Liver (tissue), 3 donors: ENCODE results near the gene CARM1.
A peak's percentile ranks its signal among the peaks of the same experiment; 100 is the strongest.

Experiments used
- ATF3 ChIP-seq: IDR thresholded peaks from 2 replicates; pipeline ENCODE4 v1.6.1; 2016; ENCODE audit warnings: antibody characterized with exemption
- CTCF ChIP-seq: fragments of 150-350 bp; IDR thresholded peaks from 2 replicates; pipeline ENCODE4 v1.5.1; 2017; ENCODE audit warnings: improper control_type of control experiment, low read depth, low read length; ENCODE audit not compliant: missing input control
- FOXA1 ChIP-seq: IDR thresholded peaks from 2 replicates; pipeline ENCODE4 v1.6.1; 2016; ENCODE audit warnings: antibody characterized with exemption
- GABPA ChIP-seq, 2 donors: IDR thresholded peaks in 1 of 2; conservative IDR thresholded peaks in 1 of 2; 2 replicates each; pipeline ENCODE4 v1.6.1; 2016; ENCODE audit warnings: antibody characterized with exemption in 2 of 2, mild to moderate bottlenecking in 1 of 2, moderate library complexity in 1 of 2
- HNF4G ChIP-seq: IDR thresholded peaks from 2 replicates; pipeline ENCODE4 v1.6.1; 2016; ENCODE audit warnings: antibody characterized with exemption
- JUND ChIP-seq, 2 donors: IDR thresholded peaks; 2 replicates each; pipeline ENCODE4 v1.6.1; 2016; ENCODE audit warnings: antibody characterized with exemption in 2 of 2
- MAX ChIP-seq: IDR thresholded peaks from 2 replicates; pipeline ENCODE4 v1.6.1; 2016; ENCODE audit warnings: antibody characterized with exemption
- NR2F2 ChIP-seq: IDR thresholded peaks from 2 replicates; pipeline ENCODE4 v1.6.1; 2016; ENCODE audit warnings: antibody characterized with exemption
- RAD21 ChIP-seq, 2 donors: IDR thresholded peaks; 2 replicates each; pipeline ENCODE4 v1.6.1; 2016; ENCODE audit warnings: antibody characterized with exemption in 2 of 2, mild to moderate bottlenecking in 2 of 2
- REST ChIP-seq: IDR thresholded peaks from 2 replicates; pipeline ENCODE4 v1.6.1; 2016; ENCODE audit warnings: antibody characterized with exemption, mild to moderate bottlenecking
- SP1 ChIP-seq: IDR thresholded peaks from 2 replicates; pipeline ENCODE4 v1.6.1; 2018; ENCODE audit warnings: antibody characterized with exemption, mild to moderate bottlenecking
- TAF1 ChIP-seq: conservative IDR thresholded peaks from 2 replicates; pipeline ENCODE4 v1.6.1; 2016; ENCODE audit warnings: antibody characterized with exemption, mild to moderate bottlenecking
- YY1 ChIP-seq: IDR thresholded peaks from 2 replicates; pipeline ENCODE4 v1.6.1; 2016; ENCODE audit warnings: antibody characterized with exemption, mild to moderate bottlenecking
- ZBTB33 ChIP-seq: IDR thresholded peaks from 2 replicates; pipeline ENCODE4 v1.6.1; 2016; ENCODE audit warnings: antibody characterized with exemption
- donor health status: healthy.
- donor health status: healthy.

GRCh38 chr19:10928563-10929401, 57.4 kb downstream of the CARM1 start, which contains the start of the genes TIMM29 and YIPF2:
- TF ChIP-seq TAF1 (no peak), CTCF (no peak), SP1 (peak; percentile 38), HNF4G (no peak), ATF3 (no peak), RAD21 (IDR thresholded peaks at IDR 0.05) (peak in 1 of 2 donors; percentile 45), GABPA (IDR thresholded peaks at IDR 0.05 in 1 of 2, conservative IDR thresholded peaks at IDR 0.05 in 1 of 2) (peak; percentile 96 to 99), REST (peak; percentile 34), YY1 (peak; percentile 93), MAX (no peak), NR2F2 (no peak), JUND (IDR thresholded peaks at IDR 0.05) (no peak), ZBTB33 (no peak), FOXA1 (no peak)
